GM13977 (cell line): ENCODE data around the gene ETV3L.

Experiments
- DNase-seq: peaks from one replicate; pipeline ENCODE4 v3.0.0; 2012; ENCODE audit warnings: low spot score
- in situ Hi-C: fragments of 300-500 bp; cut with MboI; formaldehyde crosslinking; loops from one replicate; pipeline ENCODE4 v1.12.0; 2022; ENCODE audit warnings: low sequenced_read_pairs, low pct_unique_long_range_greater_than_20kb, mixed read lengths, inconsistent platforms; ENCODE audit not compliant: unreplicated experiment
- TF ChIP-seq, protein P1 (sequence below): IDR thresholded peaks from 2 replicates; pipeline ENCODE4 v1.5.1; 2012; ENCODE audit warnings: mild to moderate bottlenecking, control low read depth; ENCODE audit not compliant: insufficient read depth; ENCODE audit errors: extremely low read depth, missing control alignments

ETV3L gene

GRCh38 chr1:157142765-157143423 lies 43.3 kb upstream of the ETV3L start:
- in situ Hi-C loops: no loop called here
- TF ChIP-seq, protein P1, sequence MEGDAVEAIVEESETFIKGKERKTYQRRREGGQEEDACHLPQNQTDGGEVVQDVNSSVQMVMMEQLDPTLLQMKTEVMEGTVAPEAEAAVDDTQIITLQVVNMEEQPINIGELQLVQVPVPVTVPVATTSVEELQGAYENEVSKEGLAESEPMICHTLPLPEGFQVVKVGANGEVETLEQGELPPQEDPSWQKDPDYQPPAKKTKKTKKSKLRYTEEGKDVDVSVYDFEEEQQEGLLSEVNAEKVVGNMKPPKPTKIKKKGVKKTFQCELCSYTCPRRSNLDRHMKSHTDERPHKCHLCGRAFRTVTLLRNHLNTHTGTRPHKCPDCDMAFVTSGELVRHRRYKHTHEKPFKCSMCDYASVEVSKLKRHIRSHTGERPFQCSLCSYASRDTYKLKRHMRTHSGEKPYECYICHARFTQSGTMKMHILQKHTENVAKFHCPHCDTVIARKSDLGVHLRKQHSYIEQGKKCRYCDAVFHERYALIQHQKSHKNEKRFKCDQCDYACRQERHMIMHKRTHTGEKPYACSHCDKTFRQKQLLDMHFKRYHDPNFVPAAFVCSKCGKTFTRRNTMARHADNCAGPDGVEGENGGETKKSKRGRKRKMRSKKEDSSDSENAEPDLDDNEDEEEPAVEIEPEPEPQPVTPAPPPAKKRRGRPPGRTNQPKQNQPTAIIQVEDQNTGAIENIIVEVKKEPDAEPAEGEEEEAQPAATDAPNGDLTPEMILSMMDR: no peak
- DNase-seq: no peak

GRCh38 chr1:157142201-157142600 lies 42.6 kb upstream of the ETV3L start:
- TF ChIP-seq, protein P1: no peak
- no peak for DNase-seq
- in situ Hi-C loops: no loop called here

DNA sequence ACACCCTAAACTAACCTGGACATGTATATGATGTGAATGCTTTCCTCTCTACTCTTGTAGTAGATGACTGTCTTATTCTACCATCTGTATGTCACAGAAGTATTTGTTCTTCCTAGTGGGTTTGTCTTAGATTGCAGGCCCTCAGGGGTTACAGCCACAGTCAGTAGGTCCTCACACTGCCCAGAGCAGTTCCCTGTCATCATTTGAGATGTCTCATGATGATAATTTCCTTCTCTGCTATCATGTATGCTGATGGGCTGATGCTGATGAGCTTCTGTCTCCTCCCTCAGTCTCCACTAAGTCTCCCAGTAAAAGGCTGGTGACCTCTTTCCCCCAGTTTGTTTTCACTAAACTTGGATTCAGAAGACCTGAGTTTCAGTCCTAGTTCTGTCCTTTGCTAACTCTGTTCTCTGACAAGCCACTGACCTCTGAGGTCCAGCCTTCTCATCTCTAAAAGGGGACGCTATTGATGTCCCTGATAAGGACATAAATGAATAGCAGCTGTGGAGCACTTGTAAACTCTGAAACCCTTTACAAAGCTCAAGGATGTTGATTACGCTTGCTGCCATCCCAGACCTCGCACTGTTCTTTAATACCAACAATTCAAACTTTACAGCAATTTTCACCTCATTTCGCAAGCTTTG lies 41.7 kb upstream of the ETV3L start:
- in situ Hi-C loops: no loop called here
- DNase-seq: no peak
- TF ChIP-seq, protein P1: no peak

- TF ChIP-seq, protein P1: no peak
- in situ Hi-C loops: no loop called here
- no peak for DNase-seq
These were observed 40.5 kb upstream of the ETV3L start for GRCh38 chr1:157140063-157140588.

DNA sequence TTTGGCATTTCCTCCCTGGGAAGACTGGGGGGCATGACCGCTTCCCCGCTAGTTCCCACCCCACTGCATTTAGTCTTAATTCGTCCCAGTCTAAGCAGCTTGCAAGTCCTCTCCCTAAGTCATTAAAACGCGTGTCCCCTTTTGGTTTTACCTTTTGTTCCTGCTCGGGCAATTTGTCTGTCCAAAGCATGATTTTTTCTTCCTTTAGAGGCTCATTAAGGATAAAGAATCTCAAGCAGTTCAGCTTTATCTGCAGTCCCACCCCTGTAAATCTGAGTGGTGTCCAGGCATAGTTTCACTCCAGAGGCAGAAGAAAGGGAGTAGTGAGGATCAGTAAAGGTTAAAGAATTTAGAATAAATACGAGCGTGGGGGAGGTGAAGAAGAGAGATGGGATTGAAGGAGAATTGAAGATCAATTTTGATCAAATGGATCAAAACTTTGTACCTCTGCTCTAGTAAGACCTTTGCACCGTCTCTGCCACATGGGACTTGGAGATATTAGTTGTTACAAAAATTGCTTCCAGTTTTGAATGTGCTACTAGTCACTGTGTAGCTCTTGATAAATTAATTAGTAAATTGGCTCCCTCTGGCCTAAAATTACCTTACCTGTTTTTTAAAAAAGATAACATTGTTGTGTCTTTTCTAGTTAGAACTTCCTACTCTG lies 39.6 kb upstream of the ETV3L start:
- DNase-seq: no peak
- TF ChIP-seq, protein P1: no peak

DNA sequence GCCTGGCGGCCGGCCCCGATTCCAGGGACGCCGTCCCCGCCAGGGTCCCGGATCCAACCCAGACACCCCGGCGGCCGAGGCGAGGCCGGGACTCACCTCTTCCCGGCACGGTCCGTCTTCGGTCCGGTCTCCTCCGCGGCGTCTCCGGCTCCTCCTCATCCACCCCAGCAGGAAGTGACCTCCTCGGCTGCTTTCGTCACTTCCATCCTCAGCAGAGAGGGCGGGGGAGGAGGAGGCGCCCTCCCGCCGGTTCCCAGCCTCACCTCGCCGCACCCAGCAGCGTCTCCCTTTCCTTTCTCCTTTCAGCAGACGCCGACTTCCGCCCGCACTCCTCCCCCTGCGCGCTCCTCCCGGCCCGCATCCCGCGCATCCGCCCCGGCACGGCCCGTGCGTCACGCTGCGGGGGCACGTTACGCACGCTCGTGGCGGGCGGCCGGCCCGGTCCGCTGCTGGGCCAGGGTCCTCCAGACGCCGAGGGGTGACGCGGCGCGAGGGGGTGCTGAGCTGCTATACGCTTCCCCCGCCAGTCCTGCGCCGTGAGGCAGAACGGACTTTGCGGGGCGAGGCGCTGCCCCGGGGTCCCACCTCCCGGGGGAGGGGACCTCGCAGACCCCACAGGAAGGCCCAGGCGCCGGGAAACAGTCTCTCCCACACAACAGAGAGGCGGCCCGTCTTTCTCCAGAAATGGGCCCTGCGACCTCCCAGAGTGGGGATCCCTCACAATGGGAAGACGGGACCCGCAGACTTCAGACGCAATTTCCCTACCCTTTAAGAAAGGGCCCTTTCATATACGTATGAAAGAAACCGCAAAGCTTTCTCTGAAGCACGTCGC lies 38.8 kb upstream of the ETV3L start, which contains the start of gene ETV3:
ETV3 (minus strand) TSS at position 176 of the 832 bp plus-strand sequence. CDS start 2,043 bp downstream, outside the sequence.
- peak; percentile 94 for DNase-seq
- TF ChIP-seq, protein P1: no peak
- in situ Hi-C loops: no loop called here

More for the DNA sequence above, 39.6 kb upstream of the ETV3L start:
- in situ Hi-C loops: no loop called here
